ENCODE results near the gene TENT5A. TPM values are rescaled to one million over a fixed set of nuclear protein-coding genes. Genes with fewer than 3 reads are reported as not detected.
"Not testable (repeated sequence)": the region's sequence is repeated elsewhere in the genome, so short reads cannot be mapped to it uniquely, and the experiment has no call there.

Gene TENT5A
- total RNA-seq, 1 donor from 2014 or later, result 69.4 TPM

DNA sequence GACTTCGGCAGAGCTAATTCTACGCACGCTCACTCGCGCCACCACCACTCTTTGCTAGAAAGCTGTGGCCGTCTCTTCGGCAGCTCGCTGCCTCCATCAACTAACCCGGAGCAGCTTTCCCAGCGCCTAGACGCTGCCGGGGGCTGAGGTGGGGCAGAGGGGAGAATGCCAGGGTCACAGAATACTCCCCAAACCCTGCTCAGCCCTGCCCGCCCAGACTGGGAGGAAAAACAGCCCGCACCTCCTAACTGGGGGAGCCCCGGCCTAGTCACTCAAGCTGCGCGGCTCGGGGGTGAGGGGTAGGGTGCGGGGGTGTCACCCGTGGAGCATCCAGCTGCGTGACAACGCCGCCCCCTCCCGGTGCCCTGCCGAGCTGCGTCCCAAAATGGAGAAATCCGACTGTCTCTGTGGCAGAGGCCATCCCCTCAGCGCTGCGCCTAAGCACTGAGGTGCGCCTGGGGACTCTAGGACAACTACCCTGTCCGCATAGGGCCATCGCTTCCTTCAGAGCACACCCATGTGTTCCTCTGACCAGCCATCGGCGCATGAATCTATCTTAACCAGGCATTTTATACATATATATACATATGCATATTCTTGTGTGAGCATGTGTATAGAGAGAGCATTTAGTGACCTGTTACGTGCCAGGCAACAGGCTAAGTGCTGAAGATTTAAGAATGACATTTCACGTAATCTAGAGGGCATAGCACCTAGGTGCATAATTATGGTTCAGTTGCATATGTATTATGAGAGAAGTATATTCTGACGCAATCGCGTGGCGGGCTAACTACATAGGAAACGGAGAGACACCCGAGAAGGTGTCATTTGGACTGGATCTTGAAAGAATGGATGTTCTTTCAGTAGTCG, 1.5 kb upstream of the TENT5A start:
- peak; percentile 53 for ATAC-seq
- intact Hi-C loops (cut with micrococcal nuclease), result loop anchor here (5.0 to 10.0 kb wide), 2 partner anchors 291 to 1147 kb away; no protein-coding TSS in a partner anchor
- DNase-seq, result peak; percentile 92

DNA sequence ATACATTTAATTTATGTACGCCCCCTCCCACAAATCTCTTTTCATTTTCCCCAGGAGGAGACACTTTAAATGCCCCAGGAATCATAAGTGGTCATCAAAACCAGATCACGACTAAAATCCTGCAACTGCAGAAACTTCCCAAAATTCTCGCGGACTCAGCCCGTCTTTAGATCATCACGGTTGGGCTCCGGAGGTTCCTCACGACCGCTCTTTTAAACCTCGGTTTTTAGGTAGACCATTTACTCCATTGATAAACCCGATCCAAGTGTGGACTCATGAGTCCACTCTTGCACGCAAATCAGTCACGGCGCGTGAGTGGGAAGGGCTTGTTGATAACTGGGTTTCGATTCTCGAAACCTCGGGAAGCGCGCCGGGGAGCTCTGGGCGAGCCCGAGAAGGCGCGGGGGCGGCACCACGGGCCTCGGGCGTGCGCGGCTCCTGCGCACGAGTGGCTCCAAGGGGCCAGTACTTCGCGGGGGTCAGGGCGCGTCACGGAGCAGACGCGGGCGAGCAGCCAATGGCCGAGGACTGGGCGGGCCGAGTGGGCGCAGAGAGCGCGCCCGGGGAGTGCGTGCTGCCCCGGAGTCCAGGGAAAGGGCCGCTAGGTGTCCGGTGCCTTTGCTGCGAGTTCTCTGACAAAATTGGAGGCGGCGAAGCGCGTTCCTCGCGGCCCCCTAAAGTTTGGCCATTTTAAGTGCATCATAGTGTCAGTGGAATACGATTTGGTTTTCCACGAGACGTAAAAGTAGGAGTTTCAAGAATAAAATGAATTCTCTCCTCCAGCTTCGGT, 635 bp upstream of the TENT5A start:
- DNase-seq (peak; percentile 98), ATAC-seq (peak; percentile 81)
- intact Hi-C loops (cut with micrococcal nuclease), result loop anchor here (5.0 to 10.0 kb wide), 2 partner anchors 292 to 1146 kb away; no protein-coding TSS in a partner anchor

GRCh38 chr6:81751388-81752083, 945 bp downstream of the TENT5A start:
- ATAC-seq, result peak; percentile 18
- intact Hi-C loops (cut with micrococcal nuclease), result loop anchor here (5.0 to 10.0 kb wide), 2 partner anchors 293 to 1144 kb away; no protein-coding TSS in a partner anchor

GRCh38 chr6:81750681-81751387, 1.6 kb downstream of the TENT5A start:
- ATAC-seq (no peak), DNase-seq (no peak)
- intact Hi-C loops (cut with micrococcal nuclease), result loop anchor here (5.0 to 10.0 kb wide), 2 partner anchors 294 to 1144 kb away; no protein-coding TSS in a partner anchor

More at GRCh38 chr6:81751388-81752083, 945 bp downstream of the TENT5A start:
- DNase-seq, result peak; percentile 87

DNA sequence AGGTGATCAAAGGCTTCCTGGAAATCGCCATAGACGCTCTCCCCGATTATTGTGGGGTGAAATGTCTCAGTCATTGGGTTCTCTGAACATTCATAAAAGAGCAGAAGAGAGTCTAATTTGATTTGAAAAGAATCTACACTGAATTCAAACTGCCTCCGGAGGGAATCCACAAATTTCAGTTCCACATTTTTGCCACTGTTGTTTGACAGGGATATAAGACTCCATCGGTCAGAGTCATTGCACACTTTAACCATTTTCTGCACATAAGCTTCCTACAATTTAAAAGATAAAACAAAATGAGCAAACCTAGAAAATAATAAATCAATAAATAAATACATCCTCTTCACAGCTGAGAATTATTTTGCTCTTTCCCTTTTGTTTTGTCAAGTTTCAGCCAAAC, 2.3 kb downstream of the TENT5A start:
- DNase-seq (no peak), ATAC-seq (no peak)
- intact Hi-C loops (cut with micrococcal nuclease), result loop anchor here (5.0 to 10.0 kb wide), 2 partner anchors 295 to 1143 kb away; no protein-coding TSS in a partner anchor

DNA sequence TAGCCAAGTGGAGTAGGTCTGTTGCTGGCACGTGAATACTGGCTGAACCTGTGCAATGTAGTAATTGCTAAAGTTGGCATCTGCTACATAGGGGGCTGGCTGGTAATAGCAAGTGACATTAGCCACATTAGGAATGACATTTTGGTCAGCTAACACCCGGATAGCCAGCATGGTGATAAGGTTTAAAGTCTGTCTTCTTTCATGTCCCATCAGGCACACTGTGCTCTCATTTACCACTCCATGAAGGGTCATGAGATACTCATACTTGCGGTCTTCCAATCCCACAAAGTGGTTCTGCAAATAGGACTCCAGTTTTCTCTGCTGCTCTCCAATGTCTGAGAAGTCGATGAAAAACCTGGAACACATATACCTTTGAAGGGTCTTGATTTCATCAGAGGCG, 2.8 kb downstream of the TENT5A start:
- no peak for DNase-seq
- intact Hi-C loops (cut with micrococcal nuclease), result loop anchor here (5.0 to 10.0 kb wide), 4 partner anchors 295 to 1537 kb away; no protein-coding TSS in a partner anchor
- peak; percentile 38 for ATAC-seq

DNA sequence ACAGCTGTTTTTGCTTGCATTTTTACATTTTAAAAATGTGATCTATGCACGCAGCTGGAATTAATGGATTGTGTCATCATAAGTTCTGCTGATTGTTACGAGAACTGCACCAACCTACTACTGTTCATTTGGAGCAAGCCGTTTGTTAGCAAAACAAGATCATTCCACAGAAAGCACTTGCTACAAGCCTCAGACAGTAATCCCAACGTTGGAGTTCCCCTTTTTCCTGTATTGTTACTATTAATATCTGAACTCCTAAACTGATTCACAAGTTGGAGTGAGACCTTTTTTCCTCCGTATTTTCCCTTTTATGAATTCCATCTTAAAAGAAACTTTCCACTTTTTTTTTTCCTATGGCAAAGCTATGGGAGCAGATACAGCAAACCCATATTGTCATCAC, 3.5 kb downstream of the TENT5A start:
- no peak for ATAC-seq
- intact Hi-C loops (cut with micrococcal nuclease), result loop anchor here (5.0 to 10.0 kb wide), 2 partner anchors 426 to 1537 kb away; no protein-coding TSS in a partner anchor

DNA sequence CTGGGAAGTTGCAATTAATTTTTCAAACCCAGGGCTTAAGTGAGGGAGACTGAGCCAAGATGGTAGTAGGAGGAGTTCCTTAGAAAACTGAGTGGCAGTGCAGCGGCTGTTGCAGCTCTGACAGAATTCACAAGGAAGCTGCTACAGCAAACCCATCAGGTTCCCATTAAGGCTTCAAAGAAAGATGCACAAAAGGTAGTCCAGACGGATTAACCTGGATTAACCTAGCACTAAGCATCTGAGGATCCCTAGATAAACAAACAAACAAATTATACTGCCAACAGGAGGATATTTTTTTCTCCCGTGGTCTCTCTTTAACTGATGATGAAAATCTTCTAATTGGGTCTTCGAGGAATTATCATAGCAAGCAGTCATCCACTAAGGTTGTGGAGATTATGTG, 5.2 kb downstream of the TENT5A start:
- ATAC-seq (no peak), DNase-seq (no peak)
- intact Hi-C loops (cut with micrococcal nuclease), result loop anchor here (5.0 to 10.0 kb wide), 2 partner anchors 427 to 1535 kb away; no protein-coding TSS in a partner anchor

More for the DNA sequence above, 3.5 kb downstream of the TENT5A start:
- DNase-seq, result no peak

DNA sequence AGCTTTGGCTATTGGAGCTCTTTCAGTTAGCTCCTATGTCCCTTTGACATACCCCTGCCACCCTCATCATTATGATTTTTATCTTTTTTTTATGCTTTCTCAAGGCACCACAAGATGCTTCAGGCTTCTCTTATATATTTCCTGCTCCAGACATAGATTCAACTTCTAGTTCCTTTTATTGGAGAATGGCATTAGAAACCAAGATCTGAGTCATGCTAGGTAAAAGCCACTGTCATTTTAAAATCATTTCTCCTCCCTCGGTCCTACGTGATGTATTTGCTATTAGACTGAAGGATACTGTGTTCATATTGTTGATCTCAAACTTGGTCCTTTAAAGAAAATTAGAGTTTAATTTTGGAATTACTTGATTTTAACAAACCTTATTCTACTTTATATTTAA, 8.3 kb downstream of the TENT5A start:
- intact Hi-C loops (cut with micrococcal nuclease), result loop anchor here (10.0 kb wide), 1 partner anchor 431 kb away; no protein-coding TSS in a partner anchor
- ATAC-seq (no peak), DNase-seq (no peak)

DNA sequence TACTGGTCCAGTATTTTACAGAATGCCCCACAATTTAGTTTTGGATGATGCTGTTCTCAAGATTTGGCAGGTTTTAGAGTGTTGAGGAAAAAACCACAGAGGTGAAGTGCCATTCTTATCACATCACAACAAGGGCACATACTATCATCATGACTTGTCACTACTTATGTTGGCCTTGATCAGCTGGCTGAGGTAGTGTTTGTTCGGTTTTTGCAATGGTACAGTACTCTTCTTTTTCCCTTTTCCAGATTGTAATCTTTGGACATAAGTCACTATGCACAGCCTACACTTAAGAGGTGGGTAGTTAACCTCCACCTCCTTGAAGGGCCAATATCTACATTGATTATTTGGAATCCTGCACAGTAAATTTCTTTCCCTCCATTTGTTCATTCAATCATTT, 8.8 kb downstream of the TENT5A start:
- ATAC-seq, result no peak
- DNase-seq, result no peak
- intact Hi-C loops (cut with micrococcal nuclease), result loop anchor here (10.0 kb wide), 1 partner anchor 431 kb away; no protein-coding TSS in a partner anchor

- ATAC-seq (no peak), DNase-seq (no peak)
- intact Hi-C loops (cut with micrococcal nuclease), result loop anchor here (10.0 kb wide), 1 partner anchor 433 kb away; no protein-coding TSS in a partner anchor
Observed at GRCh38 chr6:81741689-81742088, 10.8 kb downstream of the TENT5A start.

- intact Hi-C loops (cut with micrococcal nuclease), result loop anchor here (10.0 kb wide), 1 partner anchor 434 kb away; no protein-coding TSS in a partner anchor
- ATAC-seq, DNase-seq: not testable (repeated sequence)
Observed at GRCh38 chr6:81740591-81740990, 11.9 kb downstream of the TENT5A start.

GRCh38 chr6:81739230-81740195, 13.0 kb downstream of the TENT5A start:
- ATAC-seq (no peak), DNase-seq (no peak)
- intact Hi-C loops (cut with micrococcal nuclease), result loop anchor here (10.0 kb wide), 1 partner anchor 435 kb away; no protein-coding TSS in a partner anchor

- intact Hi-C loops (cut with micrococcal nuclease), result no loop called here
- ATAC-seq (peak; percentile 54), DNase-seq (no peak)
Observed at GRCh38 chr6:81736428-81736827, 16.1 kb downstream of the TENT5A start.

DNA sequence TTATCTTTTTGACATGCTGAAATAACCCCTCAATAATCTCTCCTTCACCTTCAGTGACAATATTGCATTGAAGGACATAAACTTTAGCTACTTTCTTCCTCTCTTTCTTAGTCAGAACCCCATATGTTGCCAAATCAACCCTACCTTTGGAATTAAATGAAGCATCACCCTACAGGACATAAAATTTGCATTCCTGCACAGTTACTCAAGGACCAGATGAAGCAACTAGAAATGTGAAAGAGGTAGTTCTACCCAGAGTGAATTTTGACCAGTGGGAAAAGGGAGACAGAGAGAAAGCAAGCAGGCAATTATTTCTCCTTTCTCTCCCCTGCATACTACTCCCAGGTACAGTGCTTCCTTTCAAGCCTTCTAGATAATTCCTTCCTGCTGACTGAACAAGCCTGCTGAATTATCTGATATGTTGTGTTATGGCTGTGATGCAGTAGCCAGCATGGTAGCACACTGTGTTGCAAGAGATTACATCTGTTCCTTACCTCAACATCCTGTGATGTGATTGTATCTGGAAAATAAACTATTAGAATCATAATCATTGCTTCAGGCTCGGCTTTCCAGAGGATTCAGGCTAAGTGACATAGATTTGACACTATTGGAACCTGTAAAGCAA, 16.6 kb downstream of the TENT5A start:
- intact Hi-C loops (cut with micrococcal nuclease), result no loop called here
- no peak for ATAC-seq

DNA sequence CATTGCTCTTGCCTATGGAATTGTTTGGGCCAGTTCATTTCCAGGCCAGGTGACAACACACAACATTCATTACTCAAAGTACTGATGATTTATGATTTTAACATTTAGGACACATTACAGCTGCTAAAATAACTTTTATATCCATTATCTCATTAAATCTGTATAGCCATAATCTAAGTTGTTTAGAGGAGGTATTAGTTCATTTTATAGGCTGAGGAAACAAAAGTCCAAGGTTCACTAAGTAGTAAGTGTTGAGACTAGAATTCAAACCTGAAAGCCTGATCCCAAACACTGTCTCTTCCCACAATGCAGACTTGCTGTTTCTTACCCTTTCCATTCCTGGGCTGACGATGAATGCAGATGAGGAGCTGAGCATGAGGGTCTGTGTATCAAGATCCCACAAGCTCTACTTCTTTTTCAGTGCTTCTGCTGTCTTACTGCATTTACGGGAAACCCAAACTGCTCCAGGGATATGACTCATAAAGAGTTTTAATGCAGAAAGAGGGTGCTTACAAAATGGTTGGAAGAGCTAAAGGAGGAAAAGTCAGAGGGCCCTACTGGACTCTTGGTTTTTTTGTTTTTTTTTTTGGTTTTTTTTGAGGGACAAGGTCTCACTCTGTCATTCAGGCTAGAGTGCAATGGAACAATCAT, 17.9 kb downstream of the TENT5A start:
- ATAC-seq, result no peak
- intact Hi-C loops (cut with micrococcal nuclease), result no loop called here
- no peak for DNase-seq

More for the DNA sequence above, 16.6 kb downstream of the TENT5A start:
- no peak for DNase-seq

Data from left ventricle myocardium superior (tissue), 1 donor.